GM18526 (cell line): Measurements from ENCODE around the gene AGBL4.

ENCODE experiments used
- POLR2A ChIP-seq: IDR thresholded peaks from 3 replicates; pipeline ENCODE4 v1.6.1; 2011; ENCODE audit not compliant: insufficient read length; ENCODE audit errors: extremely low read depth

The AGBL4 gene

DNA sequence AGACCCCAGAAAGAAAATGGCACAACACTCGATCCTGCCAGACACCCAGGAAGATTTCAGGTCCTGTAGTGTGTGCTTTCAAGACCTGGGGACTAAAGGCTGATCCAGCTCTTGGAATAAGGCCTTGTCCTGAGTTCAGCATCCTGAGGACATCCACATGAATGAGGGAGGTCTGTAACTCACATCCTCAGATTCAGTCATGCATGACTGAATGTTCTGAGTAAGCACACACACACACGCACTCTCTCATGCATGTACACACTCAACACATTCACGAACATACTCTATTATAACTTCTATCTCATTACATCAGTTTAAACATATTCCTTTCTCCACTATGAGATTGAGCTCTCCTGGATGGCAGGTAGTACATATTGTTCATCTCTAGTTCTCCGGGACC is 973.7 kb downstream of the AGBL4 start:
- TF ChIP-seq POLR2A: no peak

DNA sequence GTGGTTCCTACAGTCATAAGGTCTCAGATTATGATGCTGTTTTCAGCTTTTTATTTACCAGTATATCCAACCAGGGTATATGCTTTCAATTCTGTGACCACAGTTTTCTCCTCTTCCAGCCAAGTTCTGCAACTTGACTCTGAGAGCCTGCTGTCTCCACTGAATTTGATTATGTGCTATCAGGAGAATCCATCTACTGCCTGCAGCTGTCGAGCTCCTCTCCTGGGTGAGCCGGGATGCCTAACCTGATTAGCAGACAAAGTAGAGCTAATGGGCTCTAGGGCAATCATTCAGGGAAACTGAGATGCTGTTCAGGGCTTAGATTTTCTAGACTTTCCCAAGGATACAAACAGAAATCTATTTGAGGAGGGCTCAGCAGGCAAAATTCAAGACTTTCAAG is 975.6 kb downstream of the AGBL4 start:
- TF ChIP-seq POLR2A: no peak

GRCh38 chr1:49046305-49046704 is 977.4 kb downstream of the AGBL4 start:
- TF ChIP-seq POLR2A: no peak

DNA sequence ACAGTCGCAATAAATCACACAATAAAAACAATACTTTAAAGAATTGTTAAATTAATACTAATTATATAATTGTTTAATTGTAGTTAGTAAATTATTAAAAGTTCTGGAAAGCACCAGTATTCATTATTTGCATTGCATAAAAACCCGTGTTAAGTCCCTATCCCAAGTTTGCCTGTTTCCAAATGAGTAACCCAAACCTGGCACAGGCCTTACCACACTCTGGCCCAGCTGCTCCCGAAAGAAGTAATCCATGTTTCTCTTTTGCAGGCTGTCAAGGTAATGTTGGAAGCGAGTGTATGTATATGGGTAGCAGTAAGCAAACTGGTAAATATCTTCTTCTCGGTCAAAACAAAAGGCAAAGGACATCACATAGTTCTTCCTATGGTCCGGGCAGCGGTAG is 978.4 kb downstream of the AGBL4 start:
- no peak for TF ChIP-seq POLR2A

DNA sequence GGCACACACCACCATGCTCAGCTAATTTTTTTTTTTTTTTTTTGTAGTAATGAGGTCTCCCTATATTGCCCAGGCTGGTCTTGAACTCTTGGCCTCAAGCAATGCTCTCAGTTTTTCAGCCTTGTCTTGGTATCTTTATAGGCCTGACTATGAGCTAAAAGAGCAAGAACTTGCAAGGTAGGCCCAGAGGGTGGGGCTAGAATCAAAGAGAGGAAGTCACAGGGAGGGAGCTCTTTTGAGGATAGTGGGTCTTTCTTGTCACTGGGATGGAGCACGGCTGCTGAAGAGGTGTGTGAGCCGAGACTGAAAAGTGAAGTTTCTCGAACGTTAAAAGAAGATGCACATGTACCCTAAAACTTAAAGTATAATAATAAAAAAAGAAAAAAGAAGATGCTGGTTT is 987.1 kb downstream of the AGBL4 start:
- TF ChIP-seq POLR2A: no peak

DNA sequence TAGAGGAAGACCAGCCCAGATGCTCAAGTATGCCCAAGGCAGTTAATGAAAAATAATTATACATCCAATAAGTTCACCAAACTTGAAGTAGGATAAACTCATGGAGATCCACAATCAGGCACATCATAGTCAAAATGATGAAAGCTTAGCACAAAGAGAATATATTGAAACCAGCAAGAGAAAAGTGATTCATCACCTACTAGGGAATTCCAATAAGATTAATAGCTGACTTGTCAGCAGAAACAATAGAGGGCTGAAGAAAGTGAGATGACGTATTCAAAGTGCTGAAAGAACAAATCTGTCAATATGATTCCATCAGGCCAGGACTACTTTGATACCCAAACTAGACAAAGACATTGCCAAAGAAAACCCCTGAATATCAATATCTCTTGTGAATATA is 995.4 kb downstream of the AGBL4 start:
- no peak for TF ChIP-seq POLR2A

DNA sequence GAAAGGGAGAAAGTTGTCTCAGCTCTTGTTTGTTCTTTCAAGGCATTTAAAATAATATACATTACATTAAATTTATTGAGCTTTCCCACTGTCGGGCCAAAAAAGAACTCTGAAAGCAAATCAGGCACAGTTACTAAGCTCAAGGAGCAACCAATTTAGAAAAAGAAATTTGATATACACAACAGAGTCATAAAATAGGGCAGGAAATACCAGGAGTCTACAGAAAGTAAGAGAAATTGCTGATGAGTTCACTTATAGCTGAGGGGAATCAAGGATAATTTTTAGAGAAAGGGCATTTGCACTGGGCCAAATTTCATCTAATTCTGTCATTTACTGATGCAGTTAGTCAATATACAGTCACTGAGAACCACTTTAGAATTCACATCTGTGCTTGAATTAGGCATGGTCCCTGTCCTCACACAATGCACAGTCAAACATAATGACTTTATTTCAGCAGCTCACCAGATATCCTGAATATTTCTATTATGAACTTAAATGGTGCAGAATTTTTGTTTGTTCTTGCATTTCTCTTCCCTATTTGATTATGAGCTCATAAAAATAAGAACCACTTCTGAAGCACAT is 997.4 kb downstream of the AGBL4 start:
- TF ChIP-seq POLR2A: no peak

- TF ChIP-seq POLR2A: no peak
Measured at GRCh38 chr1:49016030-49016977, 1007.5 kb downstream of the AGBL4 start.

DNA sequence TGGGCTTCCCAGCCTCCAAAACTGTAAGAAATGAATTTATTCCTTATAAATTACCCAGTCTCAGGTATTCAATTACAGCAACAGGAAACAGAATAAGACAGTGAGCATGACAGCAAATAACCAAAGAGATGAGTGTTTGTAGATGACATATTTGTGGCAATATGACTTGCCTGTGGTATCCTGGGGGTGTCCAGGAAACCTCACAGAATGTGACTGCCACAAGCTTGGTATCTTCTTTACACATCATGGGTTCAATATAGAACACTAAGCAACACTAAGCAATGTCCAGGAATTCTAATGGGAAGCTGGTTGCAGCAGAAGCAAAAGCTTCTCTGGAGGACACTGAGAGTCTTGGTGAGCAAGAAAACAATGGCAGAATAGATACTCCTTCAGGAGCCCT is 1010.7 kb downstream of the AGBL4 start:
- TF ChIP-seq POLR2A: no peak

GRCh38 chr1:48999321-48999720 is 1024.4 kb downstream of the AGBL4 start:
- no peak for TF ChIP-seq POLR2A

DNA sequence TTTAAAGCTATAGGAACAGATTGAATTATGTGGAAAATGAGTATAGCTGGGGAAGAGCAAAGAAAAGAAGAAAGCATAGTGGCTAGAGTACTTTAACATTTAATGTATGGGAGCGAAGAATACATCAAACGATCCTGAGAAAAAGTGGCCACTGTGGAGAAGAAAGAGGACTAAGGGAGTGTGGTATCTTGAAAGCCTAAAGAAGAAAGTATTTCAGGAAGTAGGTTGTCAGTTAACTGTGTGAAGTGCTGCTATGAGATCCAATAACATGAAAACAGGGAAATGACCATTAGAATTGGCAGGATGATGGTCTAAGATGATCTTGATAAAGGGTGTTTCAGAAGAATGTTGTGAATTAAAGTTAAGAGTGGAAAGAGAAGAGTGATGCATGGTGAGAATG is 1027.4 kb downstream of the AGBL4 start:
- no peak for TF ChIP-seq POLR2A

GRCh38 chr1:48988633-48989197 is 1035.0 kb downstream of the AGBL4 start:
- TF ChIP-seq POLR2A: no peak

- no peak for TF ChIP-seq POLR2A
Measured at GRCh38 chr1:48979940-48980339, 1043.8 kb downstream of the AGBL4 start.

- no peak for TF ChIP-seq POLR2A
Measured at GRCh38 chr1:48978413-48978812, 1045.3 kb downstream of the AGBL4 start.

GRCh38 chr1:48977273-48977672 is 1046.5 kb downstream of the AGBL4 start:
- TF ChIP-seq POLR2A: no peak

GRCh38 chr1:48969971-48970370 is 1053.8 kb downstream of the AGBL4 start:
- TF ChIP-seq POLR2A: no peak
